H9 (cell line): ENCODE data around the gene LNPK. TPM values are rescaled to one million over a fixed set of nuclear protein-coding genes. Genes with fewer than 3 reads are reported as not detected.

Source experiments
- DNase-seq: peaks from one replicate; pipeline ENCODE4 v3.0.0-alpha.2; 2017
- H2AFZ ChIP-seq: one replicate; pipeline ENCODE4 v1.6.1; 2013; ENCODE audit warnings: mild to moderate bottlenecking, low read length, control low read depth, moderate library complexity
- H2AK5ac ChIP-seq: 2 replicates; pipeline ENCODE4 v1.6.1; 2013; ENCODE audit warnings: low read length, control low read depth, mixed read lengths; ENCODE audit not compliant: insufficient read length
- H2BK120ac ChIP-seq: one replicate; pipeline ENCODE4 v1.6.1; 2013; ENCODE audit warnings: low read depth, mild to moderate bottlenecking, low read length, control low read depth, inconsistent platforms; ENCODE audit not compliant: poor library complexity, severe bottlenecking
- H2BK12ac ChIP-seq: 2 replicates; pipeline ENCODE4 v1.6.1; 2013; ENCODE audit warnings: low read length, control low read depth, mixed read lengths, low read depth; ENCODE audit not compliant: insufficient read length
- H2BK15ac ChIP-seq: 2 replicates; pipeline ENCODE4 v1.6.1; 2013; ENCODE audit warnings: low read depth, low read length, control low read depth
- H2BK20ac ChIP-seq: one replicate; pipeline ENCODE4 v1.6.1; 2013; ENCODE audit warnings: low read depth, mild to moderate bottlenecking, low read length, control low read depth, inconsistent platforms; ENCODE audit not compliant: poor library complexity, severe bottlenecking
- H2BK5ac ChIP-seq: 2 replicates; pipeline ENCODE4 v1.6.1; 2013; ENCODE audit warnings: low read length, control low read depth, mixed read lengths; ENCODE audit not compliant: insufficient read length
- H3K14ac ChIP-seq: 2 replicates; pipeline ENCODE4 v1.6.1; 2013; ENCODE audit warnings: low read length, control low read depth; ENCODE audit not compliant: insufficient read depth
- H3K18ac ChIP-seq: 2 replicates; pipeline ENCODE4 v1.6.1; 2013; ENCODE audit warnings: low read depth, mild to moderate bottlenecking, mixed read lengths, low read length, control low read depth; ENCODE audit not compliant: insufficient read length
- H3K23ac ChIP-seq: 2 replicates; pipeline ENCODE4 v1.6.1; 2013; ENCODE audit warnings: low read length, control low read depth, mixed read lengths, low read depth; ENCODE audit not compliant: insufficient read length
- H3K23me2 ChIP-seq: 2 replicates; pipeline ENCODE4 v1.6.1; 2013; ENCODE audit warnings: low read depth, mild to moderate bottlenecking, mixed read lengths, low read length, control low read depth; ENCODE audit not compliant: insufficient read length, poor library complexity, severe bottlenecking
- H3K27ac ChIP-seq: 2 replicates; pipeline ENCODE4 v1.5.1; 2013; ENCODE audit warnings: low read length, control low read depth, mixed read lengths, low read depth; ENCODE audit not compliant: insufficient read length
- H3K27me3 ChIP-seq: 2 replicates; pipeline ENCODE4 v1.6.1; 2013; ENCODE audit warnings: low read length, control low read depth, inconsistent platforms; ENCODE audit not compliant: insufficient read depth
- H3K4ac ChIP-seq: 2 replicates; pipeline ENCODE4 v1.6.1; 2013; ENCODE audit warnings: low read depth, mild to moderate bottlenecking, control low read depth, inconsistent platforms, low read length, moderate library complexity
- H3K4me1 ChIP-seq: 2 replicates; pipeline ENCODE4 v1.6.1; 2013; ENCODE audit warnings: low read length, control low read depth, inconsistent platforms; ENCODE audit not compliant: insufficient read depth
- H3K4me2 ChIP-seq: 2 replicates; pipeline ENCODE4 v1.6.1; 2013; ENCODE audit warnings: low read length, control low read depth, mixed read lengths; ENCODE audit not compliant: insufficient read length, insufficient read depth
- H3K56ac ChIP-seq: 2 replicates; pipeline ENCODE4 v1.6.1; 2013; ENCODE audit warnings: low read depth, mild to moderate bottlenecking, mixed read lengths, low read length, control low read depth; ENCODE audit not compliant: insufficient read length
- H3K79me1 ChIP-seq: 2 replicates; pipeline ENCODE4 v1.6.1; 2013; ENCODE audit warnings: low read depth, mild to moderate bottlenecking, moderate library complexity, low read length, control low read depth, inconsistent platforms; ENCODE audit not compliant: insufficient read depth, poor library complexity, severe bottlenecking
- H3K79me2 ChIP-seq: 2 replicates; pipeline ENCODE4 v1.6.1; 2013; ENCODE audit warnings: low read length, control low read depth, inconsistent platforms; ENCODE audit not compliant: insufficient read depth
- H3K9ac ChIP-seq: 2 replicates; pipeline ENCODE4 v1.6.1; 2013; ENCODE audit warnings: low read length, control low read depth, mixed read lengths; ENCODE audit not compliant: insufficient read length; ENCODE audit errors: extremely low read depth
- H3K9me3 ChIP-seq: one replicate; pipeline ENCODE4 v1.6.1; 2013; ENCODE audit warnings: low read depth, low read length, inconsistent platforms; ENCODE audit not compliant: control insufficient read depth
- H3T11ph ChIP-seq: one replicate; pipeline ENCODE4 v1.6.1; 2013; ENCODE audit warnings: mild to moderate bottlenecking, low read length, control low read depth, inconsistent platforms
- H4K20me1 ChIP-seq: one replicate; pipeline ENCODE4 v1.6.1; 2013; ENCODE audit not compliant: control insufficient read depth, insufficient read length, insufficient read depth
- H4K5ac ChIP-seq: 2 replicates; pipeline ENCODE4 v1.6.1; 2013; ENCODE audit warnings: low read depth, mild to moderate bottlenecking, mixed read lengths, low read length, control low read depth; ENCODE audit not compliant: insufficient read length
- H4K8ac ChIP-seq: replicated peaks from 2 replicates; pipeline ENCODE4 v1.6.1; 2013; ENCODE audit warnings: low read length, control low read depth, mixed read lengths, low read depth; ENCODE audit not compliant: insufficient read length
- H4K91ac ChIP-seq: 2 replicates; pipeline ENCODE4 v1.6.1; 2013; ENCODE audit warnings: low read depth, mild to moderate bottlenecking, moderate library complexity, mixed read lengths, low read length, control low read depth; ENCODE audit not compliant: insufficient read length
- H3K27ac Mint-ChIP-seq, 3 experiments: 2 replicates in 2 of 3; 3 replicates in 1 of 3; pipeline ENCODE4 v1.8.0; 2020 to 2021; ENCODE audit warnings: mixed read lengths in 3 of 3, mild to moderate bottlenecking in 1 of 3, moderate library complexity in 1 of 3
- H3K27me3 Mint-ChIP-seq: 2 replicates; pipeline ENCODE4 v1.8.0; 2021; ENCODE audit warnings: low read depth, mild to moderate bottlenecking, moderate library complexity, mixed read lengths
- H3K36me3 Mint-ChIP-seq, 3 experiments: 2 replicates in 2 of 3; 3 replicates in 1 of 3; pipeline ENCODE4 v1.8.0; 2020 to 2021; ENCODE audit warnings: low read depth in 3 of 3, mixed read lengths in 3 of 3; ENCODE audit not compliant: insufficient read depth in 1 of 3
- H3K4me1 Mint-ChIP-seq, 2 experiments: 2 replicates each; pipeline ENCODE4 v1.8.0; 2020; ENCODE audit warnings: mixed read lengths in 2 of 2
- H3K4me3 Mint-ChIP-seq, 2 experiments: 2 replicates in 1 of 2; 3 replicates in 1 of 2; pipeline ENCODE4 v1.8.0; 2020 to 2021; ENCODE audit warnings: mild to moderate bottlenecking in 2 of 2, mixed read lengths in 2 of 2, moderate library complexity in 1 of 2
- H3K9me3 Mint-ChIP-seq, 2 experiments: 2 replicates in 1 of 2; 3 replicates in 1 of 2; pipeline ENCODE4 v1.8.0; 2020; ENCODE audit warnings: mild to moderate bottlenecking in 2 of 2, mixed read lengths in 2 of 2, moderate library complexity in 1 of 2
- CTCF ChIP-seq: fragments of 200-600 bp; sonication (generic); conservative IDR thresholded peaks from 3 replicates; pipeline ENCODE4 v1.8.0; 2021; ENCODE audit warnings: antibody characterized with exemption, mild to moderate bottlenecking
- WGBS: extraction: QIAGEN DNeasy Blood & Tissue Kit; methylation state at CpG from one replicate; pipeline ENCODE4 v1.1.7; 2013; ENCODE audit warnings: missing lambda C conversion rate, low lambda C conversion rate, mixed read lengths; ENCODE audit not compliant: insufficient read length; ENCODE audit errors: extremely low coverage; 5-methylcytosine and 5-hydroxymethylcytosine counted together
- total RNA-seq: library from RNA; stranded (reverse); gene quantifications from 2 replicates; pipeline ENCODE4 v1.2.1, GENCODE V29; 2021

Gene LNPK
- total RNA-seq, 1 experiment from 2014 or later = 8.5 TPM

- H2AK5ac ChIP-seq = no peak overlapping the region
- H4K8ac ChIP-seq = no peak overlapping the region
- no peak overlapping the region for H2BK20ac ChIP-seq
- no peak overlapping the region for H2BK12ac ChIP-seq
- H3K4ac ChIP-seq = no peak overlapping the region
- no peak overlapping the region for H2AFZ ChIP-seq
- Mint-ChIP-seq H3K9me3 (no peaks in the 10 kb centered on the region), H3K4me1 (peaks cover 4% of the 10 kb centered on the region in 2 experiments), H3K27me3 (peaks cover 6% of the 10 kb centered on the region; the same call in 1 of the 2 replicates), H3K27ac (no peak overlapping the region), H3K36me3 (no peaks in the 10 kb centered on the region), H3K4me3 (no peak overlapping the region)
- no peak overlapping the region for H4K91ac ChIP-seq
- DNase-seq = no peak
- no peak overlapping the region for H3K18ac ChIP-seq
- no peak overlapping the region for H3T11ph ChIP-seq
- H3K27me3 ChIP-seq = no peaks in the 10 kb centered on the region
- no peak overlapping the region for H4K5ac ChIP-seq
- WGBS = no CpG with 5 or more reads among the region's 3 CpGs
- H3K79me1 ChIP-seq = no peaks in the 10 kb centered on the region
- H2BK15ac ChIP-seq = no peak overlapping the region
- H3K79me2 ChIP-seq = no peaks in the 10 kb centered on the region
- no peak overlapping the region for H3K23ac ChIP-seq
- H3K4me2 ChIP-seq = no peak overlapping the region
- TF ChIP-seq CTCF = no peak
- no peaks in the 10 kb centered on the region for H3K9me3 ChIP-seq
- no peaks in the 10 kb centered on the region for H3K4me1 ChIP-seq
- no peak overlapping the region for H3K56ac ChIP-seq
- H3K23me2 ChIP-seq = no peaks in the 10 kb centered on the region
- no peak overlapping the region for H3K14ac ChIP-seq
- no peak overlapping the region for H2BK120ac ChIP-seq
- H3K27ac ChIP-seq = no peak overlapping the region
- no peaks in the 10 kb centered on the region for H4K20me1 ChIP-seq
- H3K9ac ChIP-seq = no peak overlapping the region
- H2BK5ac ChIP-seq = no peak overlapping the region
Observed at GRCh38 chr2:175889701-175890302, 112.3 kb downstream of the LNPK start.
